HEK293T (cell line): ENCODE data around the gene UBE3D.

Experiments used
- BHLHE40 ChIP-seq: fragments of 450-650 bp; IDR thresholded peaks from 2 replicates; pipeline ENCODE4 v1.6.1; 2016; ENCODE audit warnings: mild to moderate bottlenecking, moderate library complexity, borderline replicate concordance
- FOXM1 ChIP-seq: fragments of 450-650 bp; IDR thresholded peaks from 2 replicates; pipeline ENCODE4 v1.6.1; 2017; ENCODE audit warnings: mild to moderate bottlenecking, borderline replicate concordance
- L3MBTL2 ChIP-seq: fragments of 450-650 bp; conservative IDR thresholded peaks from 2 replicates; pipeline ENCODE4 v1.6.1; 2016; ENCODE audit warnings: mild to moderate bottlenecking
- SP1 ChIP-seq: fragments of 450-650 bp; IDR thresholded peaks from 2 replicates; pipeline ENCODE4 v1.6.1; 2017
- TARDBP ChIP-seq: fragments of 450-650 bp; IDR thresholded peaks from 2 replicates; pipeline ENCODE4 v1.6.1; 2016
- ZNF384 ChIP-seq: fragments of 450-650 bp; IDR thresholded peaks from 2 replicates; pipeline ENCODE4 v1.6.1; 2016
- TF ChIP-seq, protein P1 (sequence below): fragments of 450-650 bp; IDR thresholded peaks from 2 replicates; pipeline ENCODE4 v1.6.1; 2016

DNA sequence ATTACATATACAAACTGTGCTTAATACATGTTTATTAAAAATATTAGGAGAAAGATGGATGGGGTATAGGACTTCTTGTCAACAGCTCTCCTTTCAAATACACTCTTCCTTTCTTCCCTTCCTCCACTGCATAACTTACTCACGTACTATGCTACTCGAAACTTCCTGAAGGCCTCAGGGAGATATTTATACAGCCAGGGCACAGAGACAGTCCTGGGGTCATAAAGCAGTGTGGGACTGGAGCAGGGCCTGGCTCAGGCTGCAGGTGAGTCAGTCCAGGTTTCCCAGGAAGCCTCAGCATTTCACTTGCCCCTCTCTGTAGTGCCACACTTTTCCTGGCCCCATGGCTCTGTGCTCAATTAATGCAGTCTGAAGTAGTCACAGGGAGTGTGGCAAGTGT is 157.0 kb downstream of the UBE3D start:
- TF ChIP-seq, protein P1, sequence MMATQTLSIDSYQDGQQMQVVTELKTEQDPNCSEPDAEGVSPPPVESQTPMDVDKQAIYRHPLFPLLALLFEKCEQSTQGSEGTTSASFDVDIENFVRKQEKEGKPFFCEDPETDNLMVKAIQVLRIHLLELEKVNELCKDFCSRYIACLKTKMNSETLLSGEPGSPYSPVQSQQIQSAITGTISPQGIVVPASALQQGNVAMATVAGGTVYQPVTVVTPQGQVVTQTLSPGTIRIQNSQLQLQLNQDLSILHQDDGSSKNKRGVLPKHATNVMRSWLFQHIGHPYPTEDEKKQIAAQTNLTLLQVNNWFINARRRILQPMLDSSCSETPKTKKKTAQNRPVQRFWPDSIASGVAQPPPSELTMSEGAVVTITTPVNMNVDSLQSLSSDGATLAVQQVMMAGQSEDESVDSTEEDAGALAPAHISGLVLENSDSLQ, result no peak
- TF ChIP-seq FOXM1 (no peak), TARDBP (no peak), ZNF384 (no peak), SP1 (no peak), BHLHE40 (no peak), L3MBTL2 (no peak)
